ENCODE data around the gene CDH4. TPM values are rescaled to one million over a fixed set of nuclear protein-coding genes. Genes with fewer than 3 reads are reported as not detected.

The CDH4 gene
- total and polyA plus RNA-seq, 2 donors (not counting 1 experiment from before 2014, with no cell fraction given), result not detected

DNA sequence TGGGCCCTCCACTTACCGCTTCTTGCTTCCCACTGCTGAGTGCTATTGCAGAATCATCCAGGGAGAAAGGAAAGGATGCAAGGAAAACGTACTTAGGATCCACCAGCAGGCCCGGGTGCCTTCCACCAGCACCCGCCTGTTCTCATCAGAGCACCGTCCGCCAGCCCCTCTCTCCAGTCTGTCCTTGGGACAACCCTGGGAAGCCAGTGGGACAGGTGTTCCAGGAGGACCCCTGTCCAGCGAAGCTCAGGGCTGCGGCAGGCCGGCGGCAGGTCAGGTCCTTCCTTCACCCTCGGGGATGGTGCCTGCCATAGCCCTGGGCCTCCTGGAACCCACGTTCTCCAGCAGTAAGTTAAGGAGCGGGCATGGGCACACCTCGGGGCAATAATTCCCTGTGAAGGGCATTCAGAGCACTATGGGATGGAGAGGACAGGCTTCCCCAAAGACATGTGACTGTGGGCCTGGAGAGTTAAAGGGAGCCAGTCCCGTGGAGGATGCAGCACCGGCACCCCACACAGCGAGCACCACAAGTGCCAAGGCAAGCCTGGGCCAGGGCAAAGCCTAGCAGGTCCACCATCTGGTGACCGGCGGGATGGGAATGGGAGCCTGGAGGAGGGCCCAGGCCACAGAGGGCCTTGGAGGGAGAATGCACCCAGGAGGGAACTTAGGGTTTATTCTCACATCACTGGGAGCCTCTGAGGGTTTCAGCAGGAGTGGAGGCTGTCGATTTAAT is 416.9 kb downstream of the CDH4 start:
- Histone ChIP-seq H4K20me1 (ENCODE audit: control insufficient read depth, insufficient read depth, low read length, poor library complexity, severe bottlenecking) (no peaks in the 10 kb centered on the region), H3K4me1 (ENCODE audit: control insufficient read depth in 2 of 2, insufficient read depth in 2 of 2, low read length in 2 of 2) (no peaks in the 10 kb centered on the region), H3K27me3 (replicated peaks in 1 of 4; ENCODE audit: control extremely low read depth in 1 of 4, control insufficient read depth in 3 of 4, insufficient read depth in 4 of 4, low read length in 3 of 4) (no peaks in the 10 kb centered on the region), H3K9me3 (ENCODE audit: control extremely low read depth in 1 of 3, control insufficient read depth in 2 of 3, insufficient read depth in 1 of 3, low read length in 2 of 3) (peaks cover 0 to 41% (median 0%) of the 10 kb centered on the region in 3 donors), H2AFZ (ENCODE audit: insufficient read depth, low read depth, low read length, poor library complexity, severe bottlenecking) (no peak overlapping the region), H3K36me3 (replicated peaks in 1 of 2; ENCODE audit: control extremely low read depth in 1 of 2, control insufficient read depth in 1 of 2, extremely low read depth in 1 of 2, insufficient read depth in 2 of 2, low read length in 1 of 2) (no peaks in the 10 kb centered on the region), H3K4me2 (replicated peaks; ENCODE audit: low read depth, low read length, poor library complexity, severe bottlenecking) (no peak overlapping the region), H3K79me2 (ENCODE audit: control insufficient read depth, insufficient read depth, low read length) (no peaks in the 10 kb centered on the region), H3K4me3 (ENCODE audit: control extremely low read depth in 1 of 5, extremely low read depth in 1 of 5, insufficient read depth in 1 of 5, low read depth in 2 of 5, low read length in 4 of 5) (no peak overlapping the region), H3K27ac (ENCODE audit: low read length in 2 of 2) (no peak overlapping the region), H3K9ac (ENCODE audit: low read length) (no peak overlapping the region)
- Mint-ChIP-seq H3K27ac (no peak overlapping the region), H3K4me3 (no peak overlapping the region), H3K4me1 (no peaks in the 10 kb centered on the region), H3K27me3 (no peaks in the 10 kb centered on the region), H3K9me3 (ENCODE audit: insufficient read depth) (no peaks in the 10 kb centered on the region)
- intact Hi-C loops (cut with micrococcal nuclease), result no loop called here
- no peak for ATAC-seq (ENCODE audit: low read depth)
- CTCF ChIA-PET, result no interaction called here
- POLR2A ChIA-PET, result no interaction called here
- no peak for TF ChIP-seq EZH2 (IDR thresholded peaks at IDR 0.05; ENCODE audit: borderline replicate concordance, insufficient read depth, low read depth, low read length, poor library complexity, severe bottlenecking)
- TF ChIP-seq, protein P1, sequence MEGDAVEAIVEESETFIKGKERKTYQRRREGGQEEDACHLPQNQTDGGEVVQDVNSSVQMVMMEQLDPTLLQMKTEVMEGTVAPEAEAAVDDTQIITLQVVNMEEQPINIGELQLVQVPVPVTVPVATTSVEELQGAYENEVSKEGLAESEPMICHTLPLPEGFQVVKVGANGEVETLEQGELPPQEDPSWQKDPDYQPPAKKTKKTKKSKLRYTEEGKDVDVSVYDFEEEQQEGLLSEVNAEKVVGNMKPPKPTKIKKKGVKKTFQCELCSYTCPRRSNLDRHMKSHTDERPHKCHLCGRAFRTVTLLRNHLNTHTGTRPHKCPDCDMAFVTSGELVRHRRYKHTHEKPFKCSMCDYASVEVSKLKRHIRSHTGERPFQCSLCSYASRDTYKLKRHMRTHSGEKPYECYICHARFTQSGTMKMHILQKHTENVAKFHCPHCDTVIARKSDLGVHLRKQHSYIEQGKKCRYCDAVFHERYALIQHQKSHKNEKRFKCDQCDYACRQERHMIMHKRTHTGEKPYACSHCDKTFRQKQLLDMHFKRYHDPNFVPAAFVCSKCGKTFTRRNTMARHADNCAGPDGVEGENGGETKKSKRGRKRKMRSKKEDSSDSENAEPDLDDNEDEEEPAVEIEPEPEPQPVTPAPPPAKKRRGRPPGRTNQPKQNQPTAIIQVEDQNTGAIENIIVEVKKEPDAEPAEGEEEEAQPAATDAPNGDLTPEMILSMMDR (IDR thresholded peaks at IDR 0.05), result no peak
- 91% methylated on average over 20 of the region's 20 CpGs for WGBS (ENCODE audit: insufficient coverage)
- no peak for DNase-seq

DNA sequence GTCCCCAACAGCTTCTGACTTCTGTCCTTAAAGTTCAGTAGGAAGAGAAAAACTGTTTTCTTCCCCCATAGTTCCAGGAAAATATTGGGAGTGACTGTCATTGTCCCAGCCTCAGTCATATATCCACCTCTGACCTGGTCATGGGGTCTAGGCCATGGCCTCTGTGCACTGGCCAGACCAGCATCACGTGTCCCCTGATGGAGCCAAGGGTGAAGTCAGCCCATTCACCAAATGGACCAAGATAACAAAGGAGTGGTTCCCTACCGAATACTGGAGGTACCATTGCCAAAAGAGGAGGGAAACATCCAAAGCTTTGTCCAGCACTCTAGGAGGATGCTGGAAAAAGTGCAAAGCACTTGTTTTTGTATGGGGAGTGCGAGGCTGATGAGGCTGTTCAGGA is 418.2 kb downstream of the CDH4 start:
- peaks cover 0 to 37% (median 0%) of the 10 kb centered on the region in 3 donors for H3K9me3 ChIP-seq (ENCODE audit: control extremely low read depth in 1 of 3, control insufficient read depth in 2 of 3, insufficient read depth in 1 of 3, low read length in 2 of 3)
- no peak overlapping the region for H3K27ac ChIP-seq (ENCODE audit: low read length in 2 of 2)
- no peak overlapping the region for H3K27ac Mint-ChIP-seq
- no peaks in the 10 kb centered on the region for H3K4me1 Mint-ChIP-seq
- POLR2A ChIA-PET, result no interaction called here
- no peaks in the 10 kb centered on the region for H3K9me3 Mint-ChIP-seq (ENCODE audit: insufficient read depth)
- H3K79me2 ChIP-seq (ENCODE audit: control insufficient read depth, insufficient read depth, low read length), result no peaks in the 10 kb centered on the region
- CTCF ChIA-PET, result no interaction called here
- no peak overlapping the region for H2AFZ ChIP-seq (ENCODE audit: insufficient read depth, low read depth, low read length, poor library complexity, severe bottlenecking)
- DNase-seq (no peak), ATAC-seq (ENCODE audit: low read depth) (no peak)
- intact Hi-C loops (cut with micrococcal nuclease), result no loop called here
- H3K27me3 ChIP-seq (replicated peaks in 1 of 4; ENCODE audit: control extremely low read depth in 1 of 4, control insufficient read depth in 3 of 4, insufficient read depth in 4 of 4, low read length in 3 of 4), result no peaks in the 10 kb centered on the region
- no peaks in the 10 kb centered on the region for H3K27me3 Mint-ChIP-seq
- no peaks in the 10 kb centered on the region for H3K36me3 ChIP-seq (replicated peaks in 1 of 2; ENCODE audit: control extremely low read depth in 1 of 2, control insufficient read depth in 1 of 2, extremely low read depth in 1 of 2, insufficient read depth in 2 of 2, low read length in 1 of 2)
- no peaks in the 10 kb centered on the region for H3K4me1 ChIP-seq (ENCODE audit: control insufficient read depth in 2 of 2, insufficient read depth in 2 of 2, low read length in 2 of 2)
- no peak overlapping the region for H3K4me3 ChIP-seq (ENCODE audit: control extremely low read depth in 1 of 5, extremely low read depth in 1 of 5, insufficient read depth in 1 of 5, low read depth in 2 of 5, low read length in 4 of 5)
- TF ChIP-seq, protein P1 (IDR thresholded peaks at IDR 0.05), result no peak
- no peak for TF ChIP-seq EZH2 (IDR thresholded peaks at IDR 0.05; ENCODE audit: borderline replicate concordance, insufficient read depth, low read depth, low read length, poor library complexity, severe bottlenecking)
- 74% methylated on average over 3 of the region's 3 CpGs for WGBS (ENCODE audit: insufficient coverage)
- no peak overlapping the region for H3K4me3 Mint-ChIP-seq
- H3K9ac ChIP-seq (ENCODE audit: low read length), result no peak overlapping the region
- no peak overlapping the region for H3K4me2 ChIP-seq (replicated peaks; ENCODE audit: low read depth, low read length, poor library complexity, severe bottlenecking)
- H4K20me1 ChIP-seq (ENCODE audit: control insufficient read depth, insufficient read depth, low read length, poor library complexity, severe bottlenecking), result no peaks in the 10 kb centered on the region

Data from B cell (primary cell).